Measurements from ENCODE around the gene SLC6A7.
A peak's percentile ranks its signal among the peaks of the same experiment; 100 is the strongest.
"Not testable (repeated sequence)": the region's sequence is repeated elsewhere in the genome, so short reads cannot be mapped to it uniquely, and the experiment has no call there.

Gene SLC6A7

DNA sequence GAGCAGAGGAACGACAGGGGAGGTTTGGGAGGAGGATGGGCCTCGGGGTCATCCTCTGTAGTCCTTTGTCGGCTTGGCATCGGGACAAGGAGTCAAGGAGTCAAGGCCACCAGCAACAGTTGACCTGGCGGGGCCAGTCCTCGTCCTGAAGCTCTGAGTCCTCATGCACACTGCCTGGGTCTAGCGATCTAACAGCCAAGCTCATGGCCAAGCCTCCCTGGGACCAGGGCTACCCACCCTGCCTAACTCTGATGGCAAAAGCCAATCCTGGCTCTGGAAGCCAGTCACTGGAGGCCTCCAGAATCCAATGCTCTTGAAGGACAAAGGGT, 49.9 kb downstream of the SLC6A7 start:
- no peak for TF ChIP-seq JUND (IDR thresholded peaks at IDR 0.05; ENCODE audit: low read depth)
- no peak for DNase-seq (ENCODE audit: low read depth in 1 of 2, low spot score in 1 of 2)
- in situ Hi-C loops (cut with HindIII; ENCODE audit: low pct_unique_long_range_greater_than_20kb, low sequenced_read_pairs) = no loop called here

DNA sequence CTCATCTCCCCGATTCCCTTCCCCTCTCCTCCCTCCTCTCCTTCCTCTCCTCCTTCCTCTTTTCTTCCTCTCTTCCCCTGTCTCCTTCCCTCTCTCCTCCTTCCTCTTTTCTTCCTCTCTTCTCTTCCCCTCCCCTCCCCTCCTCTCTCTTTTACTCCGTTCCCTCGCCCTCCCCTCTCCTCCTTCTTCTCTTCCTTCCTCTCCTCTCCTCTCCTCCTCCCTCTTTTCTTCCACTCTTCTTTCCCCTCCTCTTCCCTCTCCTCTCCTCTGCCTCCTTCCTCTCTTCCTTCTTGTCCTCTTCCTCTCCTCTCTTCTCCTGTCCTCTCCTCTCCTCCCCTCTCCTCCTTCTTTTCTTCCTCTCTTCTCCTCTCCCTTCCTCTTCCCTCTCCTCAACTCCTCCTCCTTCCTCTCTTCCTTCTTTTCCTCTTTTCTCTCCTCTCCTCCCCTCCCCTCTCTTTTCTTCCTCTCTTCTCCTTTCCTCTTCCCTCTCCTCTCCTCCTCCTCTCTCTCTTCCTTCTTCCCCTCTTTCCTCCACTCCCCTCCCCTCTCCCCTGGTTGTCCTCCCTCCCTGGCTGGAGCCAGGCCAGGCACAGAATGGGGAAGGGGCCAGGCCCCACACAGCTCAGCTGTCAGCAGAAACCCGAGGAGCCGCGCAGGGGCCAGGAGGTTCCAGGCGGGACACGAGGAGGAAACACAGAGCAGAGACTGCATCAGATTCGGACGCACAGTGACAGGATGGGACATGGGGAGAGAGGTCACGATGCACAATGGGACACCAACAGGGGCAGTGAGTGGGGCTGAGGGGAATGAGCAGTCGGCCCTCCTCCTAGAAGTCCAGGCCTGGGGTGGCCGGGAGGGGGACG, 51.7 kb downstream of the SLC6A7 start:
- no peak for DNase-seq (ENCODE audit: low read depth in 1 of 2, low spot score in 1 of 2)
- TF ChIP-seq JUND (IDR thresholded peaks at IDR 0.05; ENCODE audit: low read depth) = no peak
- in situ Hi-C loops (cut with HindIII; ENCODE audit: low pct_unique_long_range_greater_than_20kb, low sequenced_read_pairs) = no loop called here

DNA sequence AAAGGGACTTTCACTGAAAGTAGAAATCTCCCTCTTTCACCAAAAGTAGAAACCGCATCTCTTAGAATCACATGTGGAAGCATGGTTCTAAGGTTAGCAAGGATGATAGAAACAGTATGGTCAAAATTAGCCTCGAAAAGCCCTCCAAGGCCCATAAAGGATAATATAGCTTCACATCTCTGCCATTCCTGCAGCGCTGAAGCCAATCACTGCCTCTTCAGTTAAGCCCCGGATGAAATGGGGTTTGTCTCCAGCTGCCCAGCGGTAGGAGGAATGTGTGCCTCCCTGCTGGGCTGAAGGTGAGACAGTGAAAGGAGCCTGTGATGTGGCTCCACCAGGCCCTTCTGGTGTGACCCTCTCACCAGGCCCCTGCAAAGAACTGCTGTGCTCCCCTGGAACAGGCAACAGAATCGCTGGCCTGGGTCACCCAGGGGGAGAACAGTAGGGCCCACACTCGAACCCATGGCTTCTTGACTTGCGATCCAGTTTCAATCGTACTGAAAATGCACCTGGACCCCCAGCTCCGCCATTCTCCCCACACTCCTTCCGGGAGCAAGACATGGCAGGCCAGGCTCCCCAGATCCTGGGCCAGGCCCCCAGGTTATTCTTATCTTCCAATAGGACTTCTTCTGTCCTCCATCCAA, 52.5 kb downstream of the SLC6A7 start:
- DNase-seq (ENCODE audit: low read depth in 1 of 2, low spot score in 1 of 2) = no peak
- TF ChIP-seq JUND (IDR thresholded peaks at IDR 0.05; ENCODE audit: low read depth) = no peak
- in situ Hi-C loops (cut with HindIII; ENCODE audit: low pct_unique_long_range_greater_than_20kb, low sequenced_read_pairs) = no loop called here

DNA sequence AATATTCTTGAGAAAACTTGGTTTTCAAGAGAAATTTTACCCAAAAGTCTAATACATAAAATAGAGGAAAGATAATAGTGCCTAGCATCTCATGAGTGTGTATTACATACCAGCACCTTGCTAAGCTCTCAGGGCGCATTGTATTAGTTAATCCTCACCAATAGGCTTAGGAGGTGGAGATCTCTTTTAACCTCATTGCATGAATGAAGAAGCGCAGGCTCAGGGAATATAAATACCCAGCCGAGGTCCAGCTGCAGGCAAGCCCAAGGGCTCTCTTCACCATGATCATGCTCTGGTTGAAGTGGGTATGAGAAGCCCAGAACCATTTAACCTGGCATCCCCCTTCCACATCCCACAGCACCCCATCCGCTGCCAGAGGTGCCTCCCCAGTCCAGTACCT, 53.7 kb downstream of the SLC6A7 start:
- no peak for DNase-seq (ENCODE audit: low read depth in 1 of 2, low spot score in 1 of 2)
- no peak for TF ChIP-seq JUND (IDR thresholded peaks at IDR 0.05; ENCODE audit: low read depth)
- in situ Hi-C loops (cut with HindIII; ENCODE audit: low pct_unique_long_range_greater_than_20kb, low sequenced_read_pairs) = no loop called here

DNA sequence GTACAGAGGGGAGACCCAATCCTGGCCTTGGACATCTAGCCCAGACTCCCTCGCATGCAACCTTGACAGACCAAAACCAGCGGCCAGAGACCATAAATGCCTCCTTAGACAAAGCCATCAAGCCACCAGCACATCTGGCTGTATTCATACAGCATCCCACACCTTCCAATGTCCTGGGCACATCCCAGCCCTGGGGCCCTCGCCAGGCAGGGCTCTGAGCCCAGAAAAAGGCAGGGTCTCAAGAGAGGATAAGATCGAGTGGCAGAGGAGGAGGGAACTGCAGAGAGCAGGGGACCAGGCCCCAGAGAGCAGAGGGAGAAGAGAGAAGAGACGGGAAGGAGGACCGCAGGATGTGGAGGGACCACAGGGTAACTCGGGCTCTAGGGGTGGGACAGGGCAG, 54.3 kb downstream of the SLC6A7 start:
- in situ Hi-C loops (cut with HindIII; ENCODE audit: low pct_unique_long_range_greater_than_20kb, low sequenced_read_pairs) = no loop called here
- no peak for TF ChIP-seq JUND (IDR thresholded peaks at IDR 0.05; ENCODE audit: low read depth)
- DNase-seq (ENCODE audit: low read depth in 1 of 2, low spot score in 1 of 2) = no peak

DNA sequence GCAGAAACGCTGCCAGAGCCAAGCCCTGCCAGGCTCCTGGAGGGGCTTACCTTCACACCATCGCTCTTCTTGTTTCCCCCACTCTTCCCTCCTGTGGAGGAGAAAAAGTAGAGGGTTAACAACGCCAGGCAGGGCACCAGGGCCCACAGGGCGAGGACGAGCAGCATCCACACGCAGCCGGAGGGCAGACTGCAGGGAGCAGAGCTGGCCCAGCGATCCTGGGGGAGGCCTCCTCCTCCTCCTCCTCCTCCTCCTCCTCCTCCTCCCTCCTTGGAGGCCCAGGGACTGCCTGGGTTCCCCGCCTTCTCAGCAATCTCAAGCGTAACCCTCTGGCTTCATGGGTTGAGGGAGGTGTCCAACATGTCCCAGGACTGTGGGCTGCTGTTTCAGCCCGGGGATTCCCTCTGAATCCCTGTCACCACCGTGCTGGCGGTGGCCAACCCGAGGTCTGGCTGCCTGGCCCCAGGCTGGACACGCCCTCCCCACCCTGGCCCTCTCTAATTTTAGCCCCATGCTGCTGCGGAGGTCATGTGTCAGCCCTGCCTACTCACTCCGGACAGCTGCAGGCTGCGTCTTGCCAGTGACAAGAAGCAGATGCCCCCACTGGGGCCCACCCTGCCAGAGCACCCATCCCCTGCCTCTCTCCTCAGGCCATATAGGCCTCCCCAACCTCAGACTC, 55.4 kb downstream of the SLC6A7 start:
- TF ChIP-seq JUND (IDR thresholded peaks at IDR 0.05; ENCODE audit: low read depth) = no peak
- no peak for DNase-seq (ENCODE audit: low read depth in 1 of 2, low spot score in 1 of 2)
- in situ Hi-C loops (cut with HindIII; ENCODE audit: low pct_unique_long_range_greater_than_20kb, low sequenced_read_pairs) = no loop called here

DNA sequence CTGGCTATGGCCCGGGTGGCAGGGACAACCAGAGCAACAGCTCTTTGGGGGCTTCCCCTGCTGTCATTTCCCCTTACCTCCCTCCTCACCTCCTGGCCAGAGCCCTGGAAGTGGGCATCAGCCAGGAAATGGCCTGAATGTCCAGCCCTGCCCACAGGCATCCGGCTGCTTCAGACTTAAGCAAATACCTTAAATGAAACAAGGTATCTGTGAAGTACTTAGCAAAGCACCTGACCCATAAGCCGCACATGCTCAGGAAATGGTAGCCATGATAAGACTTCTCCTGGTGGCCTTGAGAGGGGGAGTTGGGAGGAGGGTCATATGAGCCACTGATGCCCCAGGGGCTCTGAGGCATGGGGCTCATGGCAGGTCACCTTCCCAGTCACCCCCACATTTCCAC, 55.9 kb downstream of the SLC6A7 start:
- in situ Hi-C loops (cut with HindIII; ENCODE audit: low pct_unique_long_range_greater_than_20kb, low sequenced_read_pairs) = no loop called here
- no peak for TF ChIP-seq JUND (IDR thresholded peaks at IDR 0.05; ENCODE audit: low read depth)
- no peak for DNase-seq (ENCODE audit: low read depth in 1 of 2, low spot score in 1 of 2)

DNA sequence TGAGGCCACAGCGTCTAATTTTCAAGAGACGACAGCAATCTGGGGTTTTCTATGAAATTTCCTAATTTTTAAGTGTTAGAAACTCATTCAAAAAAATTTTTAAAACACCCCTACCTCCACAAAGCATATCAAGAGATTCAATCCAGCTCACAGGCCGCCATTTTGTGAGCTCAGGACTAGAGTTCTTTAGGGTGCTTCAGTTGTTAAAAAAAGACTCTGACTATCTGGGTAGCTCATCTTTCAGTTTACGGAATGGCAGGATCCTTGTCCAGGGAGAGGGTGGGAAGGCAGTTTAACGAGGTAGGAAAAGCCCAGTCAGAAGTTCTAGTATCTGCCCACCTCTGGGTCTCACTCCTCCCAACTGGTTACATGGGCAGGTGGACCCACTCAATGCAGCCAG, 56.6 kb downstream of the SLC6A7 start:
- TF ChIP-seq JUND (IDR thresholded peaks at IDR 0.05; ENCODE audit: low read depth) = no peak
- in situ Hi-C loops (cut with HindIII; ENCODE audit: low pct_unique_long_range_greater_than_20kb, low sequenced_read_pairs) = no loop called here
- DNase-seq (ENCODE audit: low read depth in 1 of 2, low spot score in 1 of 2) = no peak

DNA sequence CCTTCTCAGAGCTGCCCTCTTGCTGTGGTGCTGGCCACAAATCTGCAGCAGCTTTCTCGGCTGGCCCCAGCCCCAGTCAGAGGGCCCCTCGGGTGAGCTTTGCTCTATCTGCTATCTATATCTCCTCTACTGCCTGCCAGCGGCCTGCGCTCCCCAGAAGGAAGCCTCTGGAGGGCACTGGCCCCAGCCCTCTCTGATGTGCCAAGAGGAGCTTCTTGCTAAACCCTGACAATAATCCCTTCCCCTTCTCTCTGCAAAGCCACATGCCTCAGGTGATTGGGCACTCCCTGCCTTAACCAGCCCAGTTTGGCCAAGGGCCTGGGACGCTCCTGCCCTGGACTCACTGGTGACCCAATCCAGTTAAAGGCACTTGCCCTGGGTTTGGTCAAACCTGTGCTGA, 57.0 kb downstream of the SLC6A7 start:
- no peak for TF ChIP-seq JUND (IDR thresholded peaks at IDR 0.05; ENCODE audit: low read depth)
- peak in 1 of 2 experiments; percentile 67 for DNase-seq (ENCODE audit: low read depth in 1 of 2, low spot score in 1 of 2)
- in situ Hi-C loops (cut with HindIII; ENCODE audit: low pct_unique_long_range_greater_than_20kb, low sequenced_read_pairs) = no loop called here

DNA sequence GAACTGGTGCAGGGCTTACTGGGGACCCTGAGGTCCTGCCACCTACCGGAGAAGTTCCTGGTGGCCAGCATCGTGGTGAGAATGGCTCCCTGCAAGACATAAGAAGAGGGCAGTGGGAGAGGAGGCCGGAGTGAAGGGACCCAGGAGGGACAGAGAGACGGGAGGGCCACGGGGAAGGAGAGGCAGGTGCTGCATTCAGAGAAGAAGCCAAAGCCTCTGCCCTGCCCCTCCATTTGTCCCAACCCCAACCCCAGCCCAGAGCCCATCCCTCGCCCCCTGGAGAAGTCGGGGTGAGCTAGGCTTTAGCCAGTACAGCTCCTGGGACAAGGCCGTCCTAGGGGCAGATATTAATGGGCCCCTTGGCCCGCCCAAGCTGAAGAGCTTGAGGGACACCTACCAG, 57.9 kb downstream of the SLC6A7 start:
- no peak for DNase-seq (ENCODE audit: low read depth in 1 of 2, low spot score in 1 of 2)
- no peak for TF ChIP-seq JUND (IDR thresholded peaks at IDR 0.05; ENCODE audit: low read depth)
- in situ Hi-C loops (cut with HindIII; ENCODE audit: low pct_unique_long_range_greater_than_20kb, low sequenced_read_pairs) = no loop called here

DNA sequence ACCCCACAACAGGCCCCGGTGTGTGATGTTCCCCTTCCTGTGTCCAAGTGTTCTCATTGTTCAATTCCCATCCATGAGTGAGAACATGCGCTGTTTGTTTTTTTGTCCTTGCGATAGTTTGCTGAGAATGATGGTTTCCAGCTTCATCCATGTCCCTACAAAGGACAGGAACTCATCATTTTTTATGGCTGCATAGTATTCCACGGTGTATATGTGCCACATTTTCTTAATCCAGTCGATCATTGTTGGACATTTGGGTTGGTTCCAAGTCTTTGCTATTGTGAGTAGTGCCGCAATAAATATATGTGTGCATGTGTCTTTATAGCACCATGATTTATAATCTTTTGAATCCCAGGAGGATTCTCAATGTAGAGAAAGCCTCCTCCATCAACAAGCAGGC, 58.6 kb downstream of the SLC6A7 start:
- DNase-seq (ENCODE audit: low read depth in 1 of 2, low spot score in 1 of 2); in situ Hi-C loops (cut with HindIII; ENCODE audit: low pct_unique_long_range_greater_than_20kb, low sequenced_read_pairs): not testable (repeated sequence)

DNA sequence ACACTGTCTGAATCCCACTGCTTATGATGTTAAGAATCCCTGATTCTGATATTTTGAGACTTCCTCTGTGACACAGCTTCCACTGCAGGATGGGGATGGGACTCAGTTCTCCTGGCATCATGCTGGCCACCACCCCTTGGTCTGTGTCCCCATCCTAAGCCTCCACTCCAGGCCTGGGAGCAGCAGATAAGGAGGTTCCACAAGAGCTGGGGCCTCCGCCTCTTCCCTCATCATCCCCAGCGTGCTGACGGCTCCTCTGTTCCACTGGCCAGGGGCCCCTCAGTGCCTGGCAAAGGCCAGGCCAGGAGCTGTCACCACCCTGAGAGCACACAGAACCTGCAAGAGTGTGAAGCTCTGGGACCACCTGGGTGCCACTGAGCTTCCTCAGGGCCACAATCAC, 59.1 kb downstream of the SLC6A7 start:
- TF ChIP-seq JUND (IDR thresholded peaks at IDR 0.05; ENCODE audit: low read depth) = no peak
- no peak for DNase-seq (ENCODE audit: low read depth in 1 of 2, low spot score in 1 of 2)
- in situ Hi-C loops (cut with HindIII; ENCODE audit: low pct_unique_long_range_greater_than_20kb, low sequenced_read_pairs) = no loop called here

DNA sequence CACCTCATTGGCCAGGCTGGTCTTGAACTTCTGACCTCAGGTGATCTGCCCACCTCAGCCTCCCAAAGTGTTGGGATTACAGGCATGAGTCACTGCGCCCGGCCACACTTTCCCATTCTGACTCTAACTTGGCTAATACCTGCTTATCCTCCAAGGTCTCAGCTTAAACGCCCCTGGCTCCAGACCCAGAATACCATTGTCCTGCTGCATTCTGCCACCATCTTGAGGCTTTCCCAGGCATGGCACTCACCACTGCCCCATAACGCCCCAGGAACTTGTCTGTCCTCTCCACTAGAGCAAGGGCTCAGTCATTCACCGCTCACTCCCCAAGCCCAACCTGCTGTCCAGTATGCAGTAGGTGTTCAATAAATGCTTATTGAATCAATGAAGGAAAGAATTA, 59.9 kb downstream of the SLC6A7 start:
- no peak for DNase-seq (ENCODE audit: low read depth in 1 of 2, low spot score in 1 of 2)
- in situ Hi-C loops (cut with HindIII; ENCODE audit: low pct_unique_long_range_greater_than_20kb, low sequenced_read_pairs) = no loop called here
- no peak for TF ChIP-seq JUND (IDR thresholded peaks at IDR 0.05; ENCODE audit: low read depth)

Data from T47D (cell line).